Fibroblast of skin of right quadriceps (primary cell): Measurements from ENCODE around the gene NCOA4.
"Not testable (repeated sequence)": the region's sequence is repeated elsewhere in the genome, so short reads cannot be mapped to it uniquely, and the experiment has no call there.

Experiments used
- DNase-seq: peaks from one replicate; pipeline ENCODE4 v3.0.0-alpha.2; 2013

The NCOA4 gene

DNA sequence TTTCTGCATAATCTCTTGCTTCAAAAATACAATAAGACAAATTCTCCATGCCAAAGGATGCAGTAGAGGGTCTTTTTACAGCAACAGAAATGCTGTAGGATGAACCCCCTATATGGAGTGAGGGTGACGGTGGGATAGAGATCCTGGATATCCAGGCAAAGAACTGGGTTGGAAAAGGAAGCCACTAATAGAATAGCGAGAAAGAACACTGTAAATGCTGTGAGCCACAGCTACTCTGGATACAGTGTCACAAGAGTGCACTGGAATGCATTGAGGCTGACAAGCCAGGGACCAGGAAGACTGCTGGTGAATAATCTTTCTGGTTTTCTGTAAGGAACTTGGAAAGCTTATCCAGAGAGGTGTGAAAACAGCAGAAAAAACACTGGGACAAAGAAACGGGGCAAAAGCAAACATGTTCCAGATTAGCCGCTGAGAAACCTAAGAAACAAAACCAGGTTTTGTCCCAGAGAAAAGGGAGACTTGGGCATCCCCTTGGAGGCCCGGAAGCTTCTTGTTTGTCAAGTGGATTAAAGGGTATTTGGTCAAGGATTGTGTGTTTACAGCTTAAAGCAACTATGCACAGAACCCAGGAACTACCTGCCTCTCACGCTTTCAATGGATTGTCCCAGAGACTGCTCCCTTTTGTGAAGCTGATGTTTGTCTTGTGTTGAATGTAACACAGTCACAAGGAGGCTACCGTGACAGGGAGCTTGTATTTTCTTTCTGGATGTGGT is 21.8 kb upstream of the NCOA4 start:
- no peak for DNase-seq

DNA sequence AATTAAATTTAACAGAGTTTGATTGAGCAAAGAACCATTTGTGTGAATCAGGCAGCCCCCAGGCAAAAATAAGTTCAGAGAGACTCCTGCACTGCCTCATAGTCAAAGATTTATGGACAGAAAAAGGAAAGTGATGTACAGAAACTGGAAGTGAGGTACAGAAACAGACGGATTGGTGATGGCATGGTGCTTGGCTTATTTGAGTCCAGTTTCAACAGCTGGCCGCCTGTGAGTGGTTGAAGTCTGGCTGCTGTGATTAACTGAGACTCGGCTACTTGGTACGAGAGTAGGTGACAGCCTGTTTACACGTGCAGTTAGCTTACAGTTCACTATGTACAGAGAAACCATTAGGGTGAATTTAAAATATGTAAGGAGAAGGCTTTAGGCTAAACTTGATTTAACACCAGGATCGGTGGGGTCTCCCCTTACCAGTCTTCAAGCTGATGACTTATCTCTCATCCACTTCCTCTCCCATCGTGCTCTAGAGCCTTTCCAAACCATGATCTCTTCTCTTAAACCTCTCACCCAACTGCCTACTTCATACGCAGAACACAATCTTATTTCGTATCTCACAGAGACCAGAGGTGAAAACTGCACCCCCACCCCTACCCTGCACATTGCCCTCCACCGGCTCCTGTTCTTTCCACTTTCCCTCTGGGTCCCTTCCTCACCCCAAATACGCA is 20.7 kb upstream of the NCOA4 start:
- no peak for DNase-seq

DNA sequence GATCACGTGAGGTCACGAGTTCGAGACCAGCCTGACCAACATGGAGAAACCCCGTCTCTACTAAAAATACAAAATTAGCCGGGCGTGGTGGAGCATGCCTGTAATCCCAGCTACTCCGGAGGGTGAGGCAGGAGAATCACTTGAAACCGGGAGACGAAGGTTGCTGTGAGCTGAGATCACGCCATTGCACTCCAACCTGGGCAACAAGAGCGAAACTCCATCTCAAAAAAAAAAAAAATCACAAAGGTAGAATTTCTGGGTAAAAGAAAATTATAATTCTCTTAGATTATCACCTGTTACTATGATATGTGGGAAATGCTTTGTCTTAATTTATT is 19.0 kb upstream of the NCOA4 start:
- not testable (repeated sequence) for DNase-seq

DNA sequence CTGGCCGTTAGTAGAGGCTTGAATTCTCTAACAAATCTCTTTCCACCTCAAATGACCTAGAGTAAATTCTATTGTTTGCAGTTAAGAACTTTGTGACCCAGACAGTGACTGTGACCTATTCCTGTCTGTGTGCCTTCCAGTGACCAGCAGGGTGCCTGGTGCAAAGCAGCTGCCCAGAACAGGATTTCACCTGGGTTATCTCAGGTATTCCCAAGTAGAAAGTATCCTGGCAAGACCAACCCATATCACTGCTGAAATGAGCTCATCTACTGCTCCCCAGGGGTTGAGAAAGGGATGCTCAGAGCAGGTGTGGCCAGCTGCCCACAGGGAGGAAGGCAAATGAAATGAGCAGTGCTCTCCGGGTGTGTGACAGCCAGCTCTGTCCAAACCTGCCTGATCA is 17.7 kb upstream of the NCOA4 start:
- no peak for DNase-seq

GRCh38 chr10:46046261-46046660 is 15.8 kb upstream of the NCOA4 start, which contains the start of gene MSMB:
Gene MSMB (minus strand): TSS chr10:46046269. CDS start chr10:46046237, 32 bp downstream.
- no peak for DNase-seq

DNA sequence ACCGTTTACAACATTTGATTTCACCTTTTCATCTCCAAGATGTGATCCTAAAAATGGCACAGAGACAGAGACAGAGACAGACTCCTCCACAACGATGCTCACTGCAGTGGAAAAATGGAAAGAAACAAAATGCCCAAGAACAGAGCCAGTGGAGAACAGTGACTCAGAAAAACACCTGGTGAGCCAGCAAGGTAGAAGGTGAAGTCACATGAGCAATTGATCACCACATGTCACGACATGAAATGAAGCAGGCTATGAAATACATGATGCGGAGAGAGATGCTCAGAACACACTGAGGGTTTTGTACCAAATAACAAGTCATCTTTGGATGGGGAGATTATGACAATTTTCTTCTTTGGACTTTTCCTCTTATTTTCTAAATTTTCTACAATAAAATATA is 12.1 kb upstream of the NCOA4 start:
- DNase-seq = no peak

DNA sequence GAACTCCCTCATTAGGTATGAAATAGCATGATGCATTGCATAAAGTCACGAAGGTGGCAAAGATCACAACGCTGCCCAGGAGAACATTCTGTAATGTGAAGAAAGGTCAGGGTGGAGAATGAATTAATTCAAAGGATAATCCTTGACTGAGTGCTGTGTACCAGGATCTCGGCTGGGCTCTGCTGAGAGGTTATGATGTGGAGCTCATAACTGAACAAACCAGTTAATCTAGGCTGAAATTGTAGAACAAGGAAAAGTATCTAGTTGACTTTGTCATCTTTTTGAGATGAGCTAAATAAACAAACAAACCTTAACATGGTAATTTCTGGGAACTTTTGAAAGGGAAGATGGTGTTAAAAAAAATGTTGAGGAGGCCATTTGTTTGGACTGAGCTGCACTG is 9.6 kb upstream of the NCOA4 start:
- DNase-seq = no peak

DNA sequence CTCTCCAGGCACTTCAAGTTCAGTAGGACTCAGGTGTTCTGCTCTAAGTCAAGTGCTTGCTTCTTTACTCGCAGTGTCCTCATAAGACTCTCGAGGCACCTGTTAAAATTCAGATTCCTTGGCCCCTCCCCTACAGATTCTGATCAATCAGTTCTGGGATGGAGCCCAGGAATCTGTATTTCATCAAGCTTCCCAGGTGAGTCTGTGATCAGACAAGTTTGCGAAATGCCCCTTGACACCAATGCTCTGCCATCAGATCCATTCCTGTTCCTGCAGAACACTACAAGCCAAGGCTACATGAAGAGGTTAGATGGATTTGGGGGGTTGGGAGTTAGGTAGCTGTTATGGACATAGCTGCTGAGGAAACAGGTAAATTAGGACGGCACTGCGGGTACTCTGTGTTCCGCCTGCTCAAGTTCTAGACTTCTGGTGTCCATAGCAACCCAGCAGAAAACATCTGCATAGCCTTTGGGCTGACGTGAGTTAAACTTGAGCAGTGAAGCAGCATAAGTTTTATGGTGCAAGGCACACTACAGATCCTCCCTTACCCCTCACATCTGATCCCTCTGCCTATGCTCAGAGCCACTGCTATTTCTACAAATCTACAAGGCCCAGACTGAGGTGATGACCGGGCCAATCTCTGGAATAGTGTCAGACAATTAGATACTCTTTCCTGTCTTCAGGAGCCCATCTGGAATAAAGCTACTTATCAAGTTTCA is 6.8 kb upstream of the NCOA4 start:
- no peak for DNase-seq

DNA sequence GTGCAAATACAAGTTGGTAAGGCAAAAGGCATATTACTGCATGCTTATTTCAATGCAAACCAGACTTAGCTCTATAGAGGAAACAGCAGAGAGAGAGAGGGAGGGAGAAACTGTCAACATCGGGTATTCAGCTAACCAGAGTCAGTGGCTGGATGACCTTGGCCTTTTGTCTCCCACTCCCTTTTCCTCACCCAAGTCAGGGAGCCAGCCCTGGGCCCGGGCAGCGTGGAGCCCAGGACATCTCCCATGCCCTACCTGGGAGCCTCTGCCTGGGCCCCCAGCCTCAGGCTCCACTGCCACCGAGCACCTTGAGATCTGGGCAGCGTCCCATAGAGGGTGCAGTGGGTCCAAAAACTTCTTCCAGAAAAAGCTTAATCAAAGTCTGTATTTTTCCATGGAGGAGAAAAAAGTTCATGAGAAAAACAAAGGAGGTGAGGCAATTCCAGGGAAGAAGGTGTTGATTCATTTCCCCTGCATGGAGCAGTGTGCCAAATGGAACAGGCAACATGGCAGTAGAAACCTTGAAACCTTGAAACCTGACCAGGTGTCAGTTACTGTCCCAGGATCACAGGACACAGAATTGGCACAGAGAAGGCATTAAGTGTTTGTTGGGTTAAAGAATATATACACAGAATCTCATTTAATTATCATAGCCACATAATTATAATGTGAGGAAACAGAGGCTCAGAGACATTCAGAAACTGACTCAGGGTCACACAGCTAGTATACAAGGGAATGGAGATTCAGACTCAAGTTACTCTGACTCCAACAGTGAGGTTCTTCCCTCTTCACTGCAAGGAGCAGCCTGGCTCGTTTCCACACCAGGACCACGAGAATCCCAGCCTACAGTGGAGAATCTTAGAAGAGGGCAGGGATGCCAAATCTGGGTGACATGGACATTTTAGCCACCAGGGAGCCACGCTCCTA is 5.8 kb upstream of the NCOA4 start:
- DNase-seq = no peak

- DNase-seq = peak; percentile 76
Measured at GRCh38 chr10:46033602-46034011, 3.2 kb upstream of the NCOA4 start.

GRCh38 chr10:46031648-46032532 is 1.5 kb upstream of the NCOA4 start:
- no peak for DNase-seq

DNA sequence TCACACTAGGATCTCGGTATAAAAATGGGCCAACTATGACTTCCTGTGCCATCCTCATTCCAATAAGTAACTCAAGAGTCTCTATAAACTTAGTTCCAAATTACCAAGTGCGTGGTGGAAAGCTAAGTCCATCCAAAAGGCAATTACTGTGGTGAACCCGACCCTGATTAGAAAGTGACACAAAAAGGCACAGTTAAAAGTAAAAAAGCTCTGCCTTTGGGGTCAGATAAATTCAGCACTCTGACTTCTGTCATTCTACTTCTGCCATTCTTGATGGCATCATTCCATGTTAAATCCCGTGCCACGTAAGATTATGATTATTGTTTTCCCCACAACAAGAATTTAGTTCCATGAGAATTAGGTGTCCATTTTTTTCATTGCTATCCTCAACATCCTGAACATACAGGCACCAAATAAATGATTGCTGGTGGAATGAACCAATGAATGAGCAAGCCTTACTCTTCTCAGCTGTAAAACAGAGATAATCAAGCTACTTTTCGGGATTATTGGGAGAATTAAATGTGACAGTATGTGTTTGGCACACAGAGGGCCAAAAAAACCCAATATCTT is 877 bp downstream of the NCOA4 start:
- DNase-seq = no peak

- peak; percentile 69 for DNase-seq
Measured at GRCh38 chr10:46028584-46029460, 1.6 kb downstream of the NCOA4 start.

DNA sequence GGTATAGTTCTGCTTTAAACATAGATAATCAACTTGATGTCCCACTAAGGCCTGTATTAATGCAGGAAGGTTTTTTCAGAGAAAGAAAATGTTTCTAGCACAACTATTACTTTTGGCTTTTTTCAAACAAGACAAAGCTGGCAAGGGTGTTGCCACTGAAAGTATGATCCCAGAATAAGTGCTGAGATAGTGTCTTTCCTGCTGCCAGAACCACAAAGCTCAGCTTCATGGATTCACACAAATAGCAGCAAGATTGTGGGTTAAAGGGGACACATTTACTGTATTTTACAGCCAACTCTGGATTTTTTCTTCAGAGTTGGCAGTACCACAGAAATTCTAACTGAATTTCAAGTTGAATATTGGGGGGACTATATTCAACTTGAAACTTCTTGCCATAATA is 4.3 kb downstream of the NCOA4 start:
- no peak for DNase-seq

DNA sequence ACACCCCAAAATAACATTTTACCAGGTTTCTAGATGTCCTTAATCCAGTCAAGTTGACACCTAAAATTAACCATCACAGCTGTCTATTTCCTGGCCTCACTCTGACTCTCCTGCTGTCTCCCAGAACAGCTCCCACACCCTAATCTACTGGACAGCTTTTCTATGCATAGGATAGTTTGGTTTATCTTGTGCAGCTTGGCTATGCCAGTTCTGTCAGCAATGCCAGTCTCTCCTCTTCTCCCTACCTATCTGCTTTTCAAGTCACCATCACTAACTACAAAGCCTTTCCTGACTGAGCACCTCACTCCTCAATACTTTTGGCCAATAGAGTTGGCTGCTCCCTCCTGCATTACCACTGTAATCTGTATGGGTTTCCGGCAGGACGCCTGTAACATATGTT is 5.0 kb downstream of the NCOA4 start:
- no peak for DNase-seq

GRCh38 chr10:46024948-46025347 is 5.5 kb downstream of the NCOA4 start:
- no peak for DNase-seq

DNA sequence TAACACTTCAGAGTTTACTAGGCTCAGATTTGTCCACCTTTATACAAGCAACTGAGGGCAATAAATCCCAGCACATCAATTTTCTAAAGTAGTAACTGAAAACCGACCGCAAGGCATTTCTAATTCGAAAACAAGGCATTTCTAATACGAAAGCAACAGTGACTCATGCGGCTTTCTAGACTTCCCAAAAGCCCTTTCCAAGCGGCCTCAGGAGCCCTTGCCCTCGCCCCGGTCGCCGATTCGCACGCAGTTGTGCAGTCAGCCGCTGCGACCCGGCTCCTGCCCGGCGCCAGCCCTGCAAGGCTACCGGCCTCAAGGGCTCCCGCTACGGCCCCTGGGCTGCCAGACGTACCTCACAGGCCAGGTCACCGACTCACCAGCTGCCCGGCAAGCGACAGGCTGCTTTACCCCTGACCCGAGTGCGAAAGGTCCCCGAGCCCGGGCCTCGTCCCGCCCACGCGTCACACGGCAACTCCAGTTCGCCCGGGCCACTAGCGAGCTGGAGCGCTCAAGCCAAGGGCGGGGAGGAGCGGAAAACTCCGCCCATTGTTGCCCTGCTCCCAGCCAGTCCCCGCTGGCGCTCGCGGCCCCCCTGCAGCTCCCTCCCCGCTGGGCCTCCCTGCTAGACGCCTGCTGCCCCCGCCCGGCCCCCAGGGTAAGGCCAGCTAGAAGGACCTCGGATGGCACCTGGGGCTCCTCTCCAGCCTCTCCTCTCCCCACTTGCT is 7.3 kb downstream of the NCOA4 start:
- DNase-seq = peak; percentile 87

- DNase-seq = no peak
Measured at GRCh38 chr10:46020344-46020657, 10.1 kb downstream of the NCOA4 start.

GRCh38 chr10:46019569-46020343 is 10.7 kb downstream of the NCOA4 start:
- DNase-seq = no peak
